ENCODE data around the gene SULT1A3.

DNA sequence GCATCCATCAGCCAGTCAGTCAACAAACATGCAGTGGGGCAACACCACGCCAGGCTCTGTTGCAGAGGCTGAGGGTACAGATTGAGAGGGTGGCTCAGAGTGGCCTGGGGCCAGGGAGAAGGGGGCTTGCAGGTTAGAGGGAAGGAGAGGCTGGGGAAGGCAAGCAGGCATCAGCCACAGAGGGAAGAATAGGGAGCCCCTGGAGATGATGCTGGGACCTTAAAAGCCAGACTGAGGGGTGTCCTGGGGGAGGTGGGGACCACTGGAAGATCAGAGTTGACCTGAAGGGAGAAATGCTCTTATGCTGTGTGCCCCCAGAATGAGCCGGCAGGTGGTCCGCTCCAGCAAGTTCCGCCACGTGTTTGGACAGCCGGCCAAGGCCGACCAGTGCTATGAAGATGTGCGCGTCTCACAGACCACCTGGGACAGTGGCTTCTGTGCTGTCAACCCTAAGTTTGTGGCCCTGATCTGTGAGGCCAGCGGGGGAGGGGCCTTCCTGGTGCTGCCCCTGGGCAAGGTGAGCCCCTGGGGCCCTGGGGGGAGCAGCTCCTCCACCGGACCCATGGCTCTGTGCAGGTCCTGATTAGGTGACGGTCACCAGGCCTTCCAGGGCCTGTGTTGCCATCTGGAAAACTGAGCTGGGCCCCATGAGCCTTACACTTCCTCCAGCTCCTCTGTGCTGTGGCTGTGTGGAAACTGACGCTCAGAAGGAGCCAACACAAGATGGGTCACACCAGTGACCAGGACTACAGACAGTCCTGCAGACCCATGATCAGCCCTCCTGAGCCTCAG lies 14.0 kb upstream of the SULT1A3 start:
- TF ChIP-seq CTCF (IDR thresholded peaks at IDR 0.05) (no peak), EP300 (IDR thresholded peaks at IDR 0.05) (no peak)

All from upper lobe of left lung (tissue), 4 donors.